Vagina (tissue), 2 donors: ENCODE data around the gene MEP1A.

Experiments
- POLR2A ChIP-seq, 2 donors: fragments of 450-650 bp; IDR thresholded peaks; one replicate each; pipeline ENCODE4 v1.6.1; 2017; ENCODE audit warnings: antibody characterized with exemption in 2 of 2, mild to moderate bottlenecking in 2 of 2, moderate library complexity in 2 of 2
- POLR2AphosphoS5 ChIP-seq, 2 donors: sonication (generic); formaldehyde crosslinking; IDR thresholded peaks; one replicate each; pipeline ENCODE4 v1.9.0; 2017; ENCODE audit warnings: antibody characterized with exemption in 2 of 2, mild to moderate bottlenecking in 2 of 2, low read depth in 1 of 2; ENCODE audit not compliant: insufficient read depth in 1 of 2
- TF ChIP-seq, protein P1 (sequence below), 3 experiments: fragments of 450-650 bp in 2 of 3; fragments of 200-600 bp in 1 of 3; sonication (generic) in 1 of 3; IDR thresholded peaks; one replicate each; pipeline ENCODE4 v1.5.1; 2017 to 2019; ENCODE audit warnings: antibody characterized with exemption in 3 of 3, mild to moderate bottlenecking in 2 of 3, moderate library complexity in 2 of 3

DNA sequence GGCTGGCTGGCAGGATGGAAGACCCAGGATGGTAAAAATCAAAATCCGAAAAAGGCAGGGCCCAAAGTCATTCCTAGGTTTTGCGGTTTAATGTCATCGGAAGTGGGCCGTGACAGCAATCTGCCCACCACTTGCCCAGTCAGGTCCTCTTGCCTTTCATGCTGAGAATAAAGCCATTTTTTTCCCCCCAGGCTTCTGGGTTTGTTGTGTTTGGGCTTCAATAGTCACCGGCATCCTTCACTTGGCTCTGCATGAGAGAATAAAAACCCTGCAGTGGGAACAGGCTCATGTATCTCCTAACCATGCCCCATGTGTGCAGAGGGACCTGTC is 56.1 kb downstream of the MEP1A start:
- TF ChIP-seq, protein P1, sequence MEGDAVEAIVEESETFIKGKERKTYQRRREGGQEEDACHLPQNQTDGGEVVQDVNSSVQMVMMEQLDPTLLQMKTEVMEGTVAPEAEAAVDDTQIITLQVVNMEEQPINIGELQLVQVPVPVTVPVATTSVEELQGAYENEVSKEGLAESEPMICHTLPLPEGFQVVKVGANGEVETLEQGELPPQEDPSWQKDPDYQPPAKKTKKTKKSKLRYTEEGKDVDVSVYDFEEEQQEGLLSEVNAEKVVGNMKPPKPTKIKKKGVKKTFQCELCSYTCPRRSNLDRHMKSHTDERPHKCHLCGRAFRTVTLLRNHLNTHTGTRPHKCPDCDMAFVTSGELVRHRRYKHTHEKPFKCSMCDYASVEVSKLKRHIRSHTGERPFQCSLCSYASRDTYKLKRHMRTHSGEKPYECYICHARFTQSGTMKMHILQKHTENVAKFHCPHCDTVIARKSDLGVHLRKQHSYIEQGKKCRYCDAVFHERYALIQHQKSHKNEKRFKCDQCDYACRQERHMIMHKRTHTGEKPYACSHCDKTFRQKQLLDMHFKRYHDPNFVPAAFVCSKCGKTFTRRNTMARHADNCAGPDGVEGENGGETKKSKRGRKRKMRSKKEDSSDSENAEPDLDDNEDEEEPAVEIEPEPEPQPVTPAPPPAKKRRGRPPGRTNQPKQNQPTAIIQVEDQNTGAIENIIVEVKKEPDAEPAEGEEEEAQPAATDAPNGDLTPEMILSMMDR (IDR thresholded peaks at IDR 0.05): no peak
- TF ChIP-seq POLR2A (IDR thresholded peaks at IDR 0.05) (no peak), POLR2AphosphoS5 (IDR thresholded peaks at IDR 0.05; ENCODE audit: insufficient read depth in 1 of 2, low read depth in 1 of 2) (no peak)
